8988T (cell line): ENCODE data around the gene ZNF439.
"Not testable (repeated sequence)": the region's sequence is repeated elsewhere in the genome, so short reads cannot be mapped to it uniquely, and the experiment has no call there.

Experiments used
- DNase-seq: peaks from one replicate; pipeline ENCODE4 v3.0.0; 2011

Gene ZNF439

GRCh38 chr19:11848594-11849469 is at the start of gene ZNF439:
TSS of gene ZNF439 (plus strand) at chr19:11848726. CDS start at chr19:11848868, 142 bp downstream.
- peak; percentile 48 for DNase-seq

GRCh38 chr19:11806354-11807098 is 42.0 kb upstream of the ZNF439 start:
- DNase-seq = no peak

DNA sequence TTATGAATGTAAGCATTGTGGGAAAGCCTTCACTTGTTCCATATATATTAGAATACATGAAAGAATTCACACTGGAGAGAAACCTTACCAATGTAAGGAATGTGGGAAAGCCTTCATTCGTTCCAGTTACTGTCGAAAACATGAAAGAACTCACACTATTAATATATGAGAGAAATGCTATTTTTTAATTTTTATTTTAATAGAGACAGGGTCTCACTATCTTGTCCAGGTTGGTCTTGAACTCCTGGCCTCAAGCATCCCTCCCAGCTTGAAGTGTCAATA is 41.5 kb upstream of the ZNF439 start:
- DNase-seq = no peak

DNA sequence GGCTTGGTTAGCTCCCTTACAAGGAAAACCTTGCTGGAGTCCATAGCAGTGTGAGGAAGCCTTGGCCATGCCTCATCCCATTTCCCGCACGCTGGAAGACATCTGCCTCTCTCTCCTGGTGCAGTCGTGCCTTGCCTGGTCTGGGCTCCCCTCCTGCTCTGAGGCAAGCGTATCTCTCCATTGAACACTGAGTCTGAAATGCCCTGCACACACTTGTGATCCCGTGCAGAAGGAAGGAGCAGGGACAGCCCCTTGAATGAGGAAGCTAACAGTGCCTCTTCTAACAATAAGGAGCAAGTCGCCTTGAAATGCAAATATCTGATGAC is 34.9 kb upstream of the ZNF439 start:
- DNase-seq = no peak

DNA sequence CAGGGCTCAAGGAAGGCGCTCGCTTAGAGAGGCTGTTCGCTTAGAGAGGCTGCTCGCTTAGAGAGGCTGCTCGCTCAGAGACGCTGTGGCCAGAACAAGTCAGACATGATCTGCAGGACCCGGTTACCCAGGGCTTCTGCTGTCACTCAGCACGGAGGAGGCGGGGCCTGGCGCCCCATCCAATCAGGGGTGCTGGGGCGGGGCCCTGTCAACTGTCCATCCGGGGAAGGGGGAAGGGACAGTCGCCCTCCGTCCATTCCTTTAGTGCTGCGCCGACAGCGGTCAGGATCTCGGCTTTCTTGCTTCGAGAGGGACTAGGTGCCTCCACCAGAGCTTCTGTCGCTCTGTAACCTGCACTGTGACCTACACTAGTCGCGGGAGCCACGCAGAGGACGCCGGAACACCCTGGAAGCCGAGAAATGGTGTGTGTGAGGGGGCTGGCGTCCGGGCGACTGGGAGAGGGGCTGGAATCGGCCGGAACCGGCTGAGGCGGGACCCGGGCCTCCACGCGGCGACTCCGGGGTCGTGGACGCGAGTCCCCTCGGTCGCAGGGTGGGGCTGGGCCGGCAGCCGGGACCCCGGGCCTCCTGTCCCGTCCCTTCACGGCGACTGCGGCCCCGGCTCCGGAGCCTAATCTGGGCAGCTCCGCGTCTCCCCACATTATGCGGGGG is 34.4 kb upstream of the ZNF439 start, which contains the start of gene ZNF440:
Gene ZNF440, plus strand, starts transcription at position 245 of the 671 bp plus-strand sequence. Its CDS starts 175 bp downstream, at position 420.
- peak; percentile 70 for DNase-seq

DNA sequence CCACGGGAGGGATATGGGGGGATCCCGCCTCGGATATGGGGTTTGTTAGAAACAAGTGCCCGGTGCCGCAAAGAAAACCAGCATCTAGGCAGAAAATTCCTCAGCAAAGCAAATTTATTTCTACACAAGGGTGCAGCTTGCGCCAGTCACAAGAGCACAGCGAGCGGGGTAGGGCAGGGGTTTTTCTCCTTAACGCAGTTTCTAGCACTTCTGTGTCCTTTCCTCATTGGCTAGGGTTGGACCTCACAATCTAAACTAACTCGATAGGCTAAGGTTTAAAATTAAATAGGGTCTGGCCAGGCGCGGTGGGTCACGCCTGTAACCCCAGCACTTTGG is 33.9 kb upstream of the ZNF439 start:
- DNase-seq = no peak

GRCh38 chr19:11821474-11822109 is 26.9 kb upstream of the ZNF439 start:
- no peak for DNase-seq

DNA sequence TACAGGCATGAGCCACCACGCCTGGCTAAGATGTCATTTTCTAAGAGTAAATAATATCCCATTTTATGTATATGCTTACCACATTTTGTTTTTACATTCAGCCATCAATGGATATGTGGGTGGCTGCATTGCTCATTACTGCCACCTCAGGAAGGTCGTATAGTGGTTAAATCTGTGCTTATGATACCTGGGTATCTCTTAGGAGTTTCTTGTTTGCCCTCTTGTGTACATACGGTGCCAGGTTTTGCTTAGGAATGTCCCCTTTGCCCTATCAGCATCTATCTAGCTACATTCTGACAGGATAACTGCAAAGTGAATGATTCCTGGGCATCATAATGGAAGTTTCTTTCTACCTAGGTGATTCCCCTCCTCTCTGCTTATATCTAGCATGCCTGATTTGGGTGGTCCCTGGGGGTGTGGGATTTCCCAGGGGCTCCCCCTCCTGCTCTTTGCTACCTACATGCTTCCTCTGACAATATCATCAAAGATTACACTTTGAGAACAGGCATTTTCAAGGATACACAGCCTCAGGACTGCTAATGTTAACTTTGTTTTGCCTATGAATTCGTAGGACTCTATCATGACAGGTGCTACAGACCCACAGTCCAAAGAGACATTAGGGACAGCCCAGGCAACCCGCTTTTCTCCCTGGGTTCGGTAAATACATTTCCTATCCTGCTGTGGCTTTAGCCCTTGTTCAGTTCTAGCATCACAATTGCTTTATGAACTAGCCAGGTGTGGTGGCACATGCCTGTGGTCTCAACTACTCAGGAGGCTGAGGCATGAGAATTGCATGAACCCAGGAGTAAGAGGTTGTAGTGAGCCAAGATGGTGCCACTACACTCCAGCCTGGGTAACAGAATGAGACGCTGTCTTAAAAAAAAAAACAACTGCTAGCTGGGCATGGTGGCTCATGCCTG is 19.3 kb upstream of the ZNF439 start:
- not testable (repeated sequence) for DNase-seq

- DNase-seq = no peak
These were observed 16.1 kb upstream of the ZNF439 start for GRCh38 chr19:11832253-11832912.

DNA sequence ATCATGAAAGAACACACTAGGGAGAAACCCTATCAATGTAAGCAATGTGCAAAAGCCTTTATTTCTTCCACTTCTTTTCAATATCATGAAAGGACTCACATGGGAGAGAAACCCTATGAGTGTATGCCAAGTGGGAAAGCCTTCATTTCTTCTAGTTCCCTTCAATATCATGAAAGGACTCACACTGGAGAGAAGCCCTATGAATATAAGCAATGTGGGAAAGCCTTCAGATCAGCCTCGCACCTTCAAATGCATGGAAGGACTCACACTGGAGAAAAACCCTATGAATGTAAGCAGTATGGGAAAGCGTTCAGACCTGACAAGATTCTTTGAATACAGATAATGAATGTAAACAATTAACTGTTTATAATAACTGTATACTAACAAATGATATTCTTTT is 15.0 kb upstream of the ZNF439 start:
- DNase-seq = no peak

DNA sequence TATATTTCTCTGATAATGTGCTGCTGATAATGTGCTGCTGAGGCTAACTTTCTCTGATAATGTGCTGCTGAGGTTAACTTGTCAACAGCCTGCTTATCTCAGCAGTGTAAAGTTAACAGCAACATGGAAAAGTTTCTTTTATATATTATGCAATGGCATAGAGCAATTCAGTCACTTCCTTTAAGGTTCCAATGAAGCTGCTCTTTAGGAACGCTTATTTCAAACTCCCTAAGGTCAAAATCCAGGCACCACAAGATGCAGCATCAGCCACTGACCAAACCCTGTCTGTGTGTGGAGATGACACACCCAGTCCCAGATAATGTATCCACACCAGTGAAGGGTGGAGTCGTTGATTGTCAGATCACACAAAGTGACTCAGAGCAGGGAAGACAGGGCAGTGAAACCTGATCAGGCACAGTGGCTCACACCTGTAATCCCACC is 12.9 kb upstream of the ZNF439 start:
- not testable (repeated sequence) for DNase-seq

- no peak for DNase-seq
These were observed 4.8 kb upstream of the ZNF439 start for GRCh38 chr19:11843722-11844121.

DNA sequence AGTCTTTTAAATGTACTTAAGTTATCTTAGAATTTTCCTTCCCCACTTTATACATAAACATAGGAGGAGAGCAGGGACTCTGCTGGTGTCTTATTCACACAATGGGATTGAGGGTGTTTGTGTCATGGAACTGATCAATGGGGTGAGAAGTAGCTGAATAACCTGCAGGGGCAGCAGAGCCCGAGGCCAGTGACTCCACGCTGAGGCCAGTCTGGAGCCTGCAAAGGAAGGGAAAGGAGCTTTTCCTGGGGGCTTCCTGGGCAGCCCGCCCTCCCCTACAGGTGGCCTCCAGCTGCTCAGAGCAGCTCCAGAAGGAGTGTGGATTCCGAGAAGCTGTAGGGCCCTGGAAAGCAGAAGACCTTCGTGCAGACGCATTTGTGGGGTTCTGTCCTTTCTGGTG is 911 bp upstream of the ZNF439 start:
- DNase-seq = not testable (repeated sequence)

DNA sequence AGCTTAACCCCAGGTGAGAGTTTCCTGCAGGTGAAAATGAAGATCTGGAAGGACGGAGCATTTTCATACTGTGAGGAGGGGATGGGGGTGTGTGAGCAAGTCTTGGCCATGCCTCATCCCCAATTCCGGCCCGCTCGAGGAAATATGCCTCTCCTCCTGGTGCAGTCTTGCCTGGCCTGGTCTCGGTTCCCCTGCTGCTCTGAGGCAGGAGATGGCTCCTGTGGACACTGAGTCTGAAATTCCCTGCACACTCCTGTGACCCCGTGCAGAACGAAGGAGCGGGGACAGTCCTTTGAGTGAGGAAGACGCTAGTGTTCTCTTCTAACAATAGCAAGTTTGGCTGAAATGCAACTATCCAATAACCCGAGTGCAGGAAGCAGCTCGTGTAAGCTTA is 329 bp upstream of the ZNF439 start:
- no peak for DNase-seq

- not testable (repeated sequence) for DNase-seq
These were observed 1.8 kb downstream of the ZNF439 start for GRCh38 chr19:11850289-11850688.

DNA sequence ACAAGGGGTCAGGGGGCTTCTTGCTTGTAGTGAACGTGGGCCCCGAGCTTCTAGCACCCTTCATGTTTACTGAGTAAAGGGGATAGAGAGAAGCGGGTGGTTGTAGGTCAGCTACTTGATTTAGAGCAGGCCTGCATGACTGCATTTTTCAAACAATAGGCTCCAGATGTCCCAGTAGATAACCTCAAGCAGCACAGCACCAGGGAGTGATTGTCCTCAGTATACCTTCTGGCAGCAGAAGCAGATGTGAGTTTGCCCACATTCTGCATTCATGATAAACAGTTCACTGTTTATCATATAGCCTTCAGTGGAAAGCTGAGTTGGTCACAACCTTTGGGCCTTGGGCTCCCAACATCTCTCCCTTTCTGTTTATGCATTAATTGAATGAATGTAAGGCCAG is 4.8 kb downstream of the ZNF439 start:
- no peak for DNase-seq

- no peak for DNase-seq
These were observed 8.2 kb downstream of the ZNF439 start for GRCh38 chr19:11856596-11857250.

- no peak for DNase-seq
These were observed 12.2 kb downstream of the ZNF439 start for GRCh38 chr19:11860721-11861120.

DNA sequence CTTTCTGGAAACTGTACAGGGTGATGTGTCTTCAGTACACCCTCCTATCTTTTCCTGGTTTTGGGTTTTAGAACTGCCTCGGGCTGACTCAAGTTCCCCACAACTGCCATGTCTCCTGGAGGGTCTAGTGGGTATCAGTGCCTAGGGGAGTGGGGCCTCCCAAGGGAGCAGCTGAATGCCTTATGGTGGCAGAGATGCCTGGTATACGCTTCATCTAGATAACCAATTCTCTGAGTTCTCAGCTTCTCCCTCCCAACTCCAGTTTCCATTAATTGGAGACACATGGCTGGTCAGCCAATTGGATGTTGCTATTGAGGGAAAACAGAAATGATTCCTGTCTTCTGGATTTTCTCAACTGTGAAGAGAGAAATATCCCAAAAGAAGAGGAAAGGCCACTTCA is 12.8 kb downstream of the ZNF439 start:
- no peak for DNase-seq

- not testable (repeated sequence) for DNase-seq
These were observed 19.2 kb downstream of the ZNF439 start for GRCh38 chr19:11867766-11868165.

DNA sequence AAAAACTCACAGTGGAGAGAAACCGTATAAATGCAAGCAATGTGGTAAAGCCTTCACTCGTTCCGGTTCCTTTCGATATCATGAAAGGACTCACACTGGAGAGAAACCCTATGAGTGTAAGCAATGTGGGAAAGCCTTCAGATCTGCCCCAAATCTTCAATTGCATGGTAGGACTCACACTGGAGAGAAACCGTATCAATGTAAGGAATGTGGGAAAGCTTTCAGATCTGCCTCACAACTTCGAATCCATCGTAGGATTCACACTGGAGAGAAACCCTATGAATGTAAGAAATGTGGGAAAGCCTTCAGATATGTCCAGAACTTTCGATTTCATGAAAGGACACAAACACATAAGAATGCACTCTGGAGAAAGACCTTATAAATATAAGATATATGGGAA is 19.7 kb downstream of the ZNF439 start:
- no peak for DNase-seq
